Panc1 (cell line): ENCODE results near the gene TESK1. TPM values are rescaled to one million over a fixed set of nuclear protein-coding genes. Genes with fewer than 3 reads are reported as not detected.

Experiments
- microRNA-seq: library from miRNA; unstranded; fragments of <30 nt; microRNA quantifications from one replicate; pipeline ENCODE4 v1.1.0, GENCODE V29; 2020; ENCODE audit not compliant: unreplicated experiment
- total RNA-seq: library from RNA; stranded (reverse); gene quantifications from one replicate; pipeline ENCODE4 v1.2.1, GENCODE V29; 2021; ENCODE audit not compliant: unreplicated experiment

TESK1 gene
- total RNA-seq, 1 experiment from 2014 or later = 55.0 TPM

Small RNA genes within 50 kb of the gene (microRNA-seq; reads per million reads assigned to microRNA genes)
- gene MIR4667 = 5.4 reads per million, percentile 15 among the genes with 10 or more reads in this experiment

Other genes with a start within 250 kb of the TESK1 start
- 49.9 TPM for gene RUSC2, start 115.2 kb upstream of the TESK1 start, total RNA-seq
- gene CD72, start 13.2 kb downstream of the TESK1 start, total RNA-seq = 0.72 TPM
- gene SIT1, start 45.7 kb downstream of the TESK1 start, total RNA-seq = not detected
- gene RMRP, start 52.8 kb downstream of the TESK1 start, total RNA-seq = 29,896 TPM
- gene CCDC107, start 53.0 kb downstream of the TESK1 start, total RNA-seq = 39.9 TPM
- gene ARHGEF39, start 59.9 kb downstream of the TESK1 start, total RNA-seq = 34.0 TPM
- 0.31 TPM for gene CA9, start 68.7 kb downstream of the TESK1 start, total RNA-seq
- 544 TPM for gene TPM2, start 84.7 kb downstream of the TESK1 start, total RNA-seq
- gene TLN1, start 126.9 kb downstream of the TESK1 start, total RNA-seq = 347 TPM
- 67.0 TPM for gene CREB3, start 127.4 kb downstream of the TESK1 start, total RNA-seq
- 109 TPM for gene GBA2, start 144.0 kb downstream of the TESK1 start, total RNA-seq
- gene RGP1, start 144.0 kb downstream of the TESK1 start, total RNA-seq = 43.3 TPM
- 1.4 TPM for gene MSMP, start 149.0 kb downstream of the TESK1 start, total RNA-seq
- 12.2 TPM for gene NPR2, start 186.3 kb downstream of the TESK1 start, total RNA-seq
- 0.90 TPM for gene SPAG8, start 207.0 kb downstream of the TESK1 start, total RNA-seq
- 75.6 TPM for gene HINT2, start 209.8 kb downstream of the TESK1 start, total RNA-seq
- not detected for gene FAM221B, start 223.5 kb downstream of the TESK1 start, total RNA-seq
- 7.9 TPM for gene TMEM8B, start 224.0 kb downstream of the TESK1 start, total RNA-seq